HepG2 (cell line): ENCODE measurements around the gene FAM187B. TPM values are rescaled to one million over a fixed set of nuclear protein-coding genes. Genes with fewer than 3 reads are reported as not detected.

ENCODE experiments used
- ATAC-seq: fragments of 200-7000 bp; cut with Tn5 transposase; 3 replicates; pipeline ENCODE4 v1.9.1; 2020; ENCODE audit warnings: mild to moderate bottlenecking, moderate library complexity
- BruUV-seq: library from RNA; stranded (reverse); fragments of 400-500 nt; replicated peaks from 2 replicates; lab custom pipeline; 2021; lab: Mats Ljungman, UMichigan
- CTCF ChIA-PET: fragments of 300-600 bp; formaldehyde crosslinking; extraction: SDS; loops from one replicate; lab custom pipeline; 2021; ENCODE audit warnings: low total read pairs, inconsistent platforms, low intra/inter-chr PET ratio; lab: Yijun Ruan, JAX
- POLR2A ChIA-PET: fragments of 350-600 bp; sonication (Branson Sonifier 250); formaldehyde crosslinking; loops from one replicate; lab custom pipeline; 2020; ENCODE audit warnings: antibody characterized with exemption, inconsistent platforms; lab: Yijun Ruan, JAX
- DNase-seq: peaks from one replicate; pipeline ENCODE4 v3.0.0-alpha.2; 2015; ENCODE audit warnings: low spot score
- FAIRE-seq: peaks from 3 replicates; lab custom pipeline; 2011; peaks lifted over from hg19 to GRCh38; lab: Jason Lieb, UNC
- H2AFZ ChIP-seq: one replicate; pipeline ENCODE4 v1.6.1; 2011; ENCODE audit warnings: low read length, inconsistent platforms
- H3K27ac ChIP-seq: fragments of 300-600 bp; 3 replicates; pipeline ENCODE4 v1.8.0; 2011; ENCODE audit warnings: mixed run types, mild to moderate bottlenecking, mixed read lengths, low read length, inconsistent platforms; ENCODE audit not compliant: insufficient read depth; ENCODE audit errors: extremely low read length
- H3K27me3 ChIP-seq, 2 experiments: fragments of 200-600 bp in 1 of 2; 2 replicates in 1 of 2; 3 replicates in 1 of 2; pipeline versions ENCODE4 v1.6.0 to v1.8.0; 2011; ENCODE audit warnings: low read length in 2 of 2, mild to moderate bottlenecking in 2 of 2, moderate library complexity in 2 of 2, inconsistent platforms in 1 of 2; ENCODE audit not compliant: insufficient read depth in 2 of 2, control insufficient read depth in 1 of 2
- H3K36me3 ChIP-seq, 2 experiments: fragments of 200-600 bp in 1 of 2; replicated peaks in 1 of 2; 2 replicates in 1 of 2; 3 replicates in 1 of 2; pipeline versions ENCODE4 v1.5.1 to v1.8.0; 2011; ENCODE audit warnings: low read length in 2 of 2, inconsistent platforms in 1 of 2; ENCODE audit not compliant: insufficient read depth in 2 of 2, control insufficient read depth in 1 of 2
- H3K4me1 ChIP-seq: 2 replicates; pipeline ENCODE4 v1.5.1; 2012; ENCODE audit warnings: low read length, inconsistent platforms; ENCODE audit not compliant: insufficient read depth
- H3K4me2 ChIP-seq: 2 replicates; pipeline ENCODE4 v1.6.0; 2011; ENCODE audit warnings: low read depth, low read length, inconsistent platforms
- H3K4me3 ChIP-seq, 3 experiments: fragments of 200-600 bp in 1 of 3; sonication (generic), shearing (Covaris generic) in 1 of 3; replicated peaks in 1 of 3; 2 replicates each; pipeline ENCODE4 v1.5.1; 2011 to 2016; ENCODE audit warnings: low read length in 3 of 3, inconsistent platforms in 2 of 3, low read depth in 2 of 3, mild to moderate bottlenecking in 2 of 3, control low read depth in 1 of 3, mixed read lengths in 1 of 3; ENCODE audit not compliant: insufficient read depth in 1 of 3
- H3K79me2 ChIP-seq: one replicate; pipeline ENCODE4 v1.6.1; 2011; ENCODE audit warnings: low read length, inconsistent platforms; ENCODE audit not compliant: insufficient read depth
- H3K9ac ChIP-seq: 2 replicates; pipeline ENCODE4 v1.6.0; 2011; ENCODE audit warnings: mild to moderate bottlenecking, low read depth, low read length, inconsistent platforms; ENCODE audit not compliant: insufficient read depth
- H3K9me3 ChIP-seq: 2 replicates; pipeline ENCODE4 v1.5.1; 2012; ENCODE audit warnings: mild to moderate bottlenecking, low read length
- H4K20me1 ChIP-seq: 2 replicates; pipeline ENCODE4 v1.6.0; 2011; ENCODE audit warnings: inconsistent platforms, mild to moderate bottlenecking, low read length, moderate library complexity; ENCODE audit not compliant: insufficient read depth
- ATRX ChIP-seq: sonication (generic); formaldehyde crosslinking; IDR thresholded peaks from 2 replicates; pipeline ENCODE4 v1.4.0; 2020; ENCODE audit warnings: missing genetic modification reagents, borderline replicate concordance
- GABPA ChIP-seq, 2 experiments: IDR thresholded peaks; 2 replicates each; pipeline ENCODE4 v1.6.1; 2011 to 2016; ENCODE audit warnings: low read depth in 2 of 2, low read length in 1 of 2, missing biosample characterization in 1 of 2, missing genetic modification characterization in 1 of 2
- GTF3A ChIP-seq: sonication (generic); formaldehyde crosslinking; conservative IDR thresholded peaks from 2 replicates; pipeline ENCODE4 v1.4.0; 2020; ENCODE audit warnings: mild to moderate bottlenecking, missing genetic modification reagents
- JUND ChIP-seq: sonication (generic); formaldehyde crosslinking; IDR thresholded peaks from 2 replicates; pipeline ENCODE4 v1.8.0; 2022; ENCODE audit warnings: mild to moderate bottlenecking, missing genetic modification reagents
- MEF2D ChIP-seq: sonication (generic); formaldehyde crosslinking; IDR thresholded peaks from 2 replicates; pipeline ENCODE4 v1.5.1; 2020; ENCODE audit warnings: mild to moderate bottlenecking, missing genetic modification reagents
- NR2F2 ChIP-seq: IDR thresholded peaks from 2 replicates; pipeline ENCODE4 v1.6.1; 2012; ENCODE audit warnings: low read depth, inconsistent platforms, borderline replicate concordance
- PTBP1 ChIP-seq: fragments of 200-400 bp; formaldehyde crosslinking; IDR thresholded peaks from 2 replicates; pipeline ENCODE4 v1.6.1; 2018; ENCODE audit warnings: low read length, low read depth; ENCODE audit not compliant: poor library complexity, severe bottlenecking
- REXO4 ChIP-seq: sonication (generic); formaldehyde crosslinking; IDR thresholded peaks from 2 replicates; pipeline ENCODE4 v1.8.0; 2022; ENCODE audit warnings: missing genetic modification reagents, mild to moderate bottlenecking, borderline replicate concordance
- SIN3A ChIP-seq: IDR thresholded peaks from 2 replicates; pipeline ENCODE4 v1.6.1; 2011; ENCODE audit warnings: low read depth, mild to moderate bottlenecking, control low read depth, low read length, borderline replicate concordance
- THYN1 ChIP-seq: sonication (generic); formaldehyde crosslinking; IDR thresholded peaks from 2 replicates; pipeline ENCODE4 v1.8.1; 2023; ENCODE audit warnings: low read depth, mild to moderate bottlenecking, moderate library complexity, missing genetic modification reagents, borderline replicate concordance
- WIZ ChIP-seq: sonication (generic); formaldehyde crosslinking; IDR thresholded peaks from 2 replicates; pipeline ENCODE4 v1.5.1; 2020; ENCODE audit warnings: mild to moderate bottlenecking, missing genetic modification reagents
- ZFP36 ChIP-seq: fragments of 150-350 bp; IDR thresholded peaks from 2 replicates; pipeline ENCODE4 v1.6.1; 2018; ENCODE audit warnings: borderline replicate concordance, low read length, low read depth; ENCODE audit not compliant: partially characterized antibody
- ZNF446 ChIP-seq: sonication (generic); formaldehyde crosslinking; IDR thresholded peaks from 2 replicates; pipeline ENCODE4 v1.5.0; 2020; ENCODE audit warnings: mild to moderate bottlenecking, missing genetic modification reagents
- ZNF547 ChIP-seq: sonication (generic); formaldehyde crosslinking; IDR thresholded peaks from 2 replicates; pipeline ENCODE4 v1.5.1; 2020; ENCODE audit warnings: mild to moderate bottlenecking, missing genetic modification reagents
- ZNF567 ChIP-seq: sonication (generic); formaldehyde crosslinking; IDR thresholded peaks from 2 replicates; pipeline ENCODE4 v1.8.1; 2023; ENCODE audit warnings: mild to moderate bottlenecking, missing genetic modification reagents, borderline replicate concordance
- ZNF709 ChIP-seq: sonication (generic); formaldehyde crosslinking; IDR thresholded peaks from 2 replicates; pipeline ENCODE4 v1.5.0; 2020; ENCODE audit warnings: mild to moderate bottlenecking, missing genetic modification reagents
- WGBS: methylation state at CpG from one replicate; pipeline ENCODE4 v1.1.6; 2017; ENCODE audit warnings: low lambda C conversion rate; 5-methylcytosine and 5-hydroxymethylcytosine counted together
- in situ Hi-C: cut with HindIII; loops from 2 replicates; pipeline ENCODE4 v1.10.0; 2017; ENCODE audit warnings: low pct_unique_long_range_greater_than_20kb; ENCODE audit not compliant: extremely low pct_ligation_motif_present
- intact Hi-C: fragments of 100-400 bp; cut with micrococcal nuclease; formaldehyde crosslinking; loops from one replicate; pipeline ENCODE4 v1.10.0; 2022; ENCODE audit not compliant: unreplicated experiment
- polyA plus RNA-seq, 8 experiments: library from polyadenylated mRNA; depleted of rRNA in 3 of 8; stranded (reverse) in 7 of 8; unstranded in 1 of 8; fragments of >200 nt; fragmentation: Illumina TruSeq in 4 of 8; extraction: Trizol in 4 of 8; gene quantifications; 2 replicates each; pipeline versions ENCODE4 v1.2.1 to v1.2.3, GENCODE V29; 2011 to 2016; ENCODE audit warnings: low read depth in 4 of 8, missing spikeins in 1 of 8, mixed read lengths in 1 of 8; ENCODE audit not compliant: insufficient read depth in 1 of 8
- total RNA-seq, 5 experiments: library from RNA; depleted of rRNA; stranded (reverse); fragments of >200 nt; fragmentation: Illumina TruSeq; extraction: Trizol; gene quantifications; 2 replicates each; pipeline ENCODE4 v1.2.3, GENCODE V29; 2016; ENCODE audit warnings: low read depth in 1 of 5
- TF ChIP-seq, protein P1 (sequence below): sonication (generic); formaldehyde crosslinking; conservative IDR thresholded peaks from 2 replicates; pipeline ENCODE4 v1.4.0; 2020; ENCODE audit warnings: missing genetic modification reagents
- TF ChIP-seq, protein P2 (sequence below): sonication (generic); formaldehyde crosslinking; IDR thresholded peaks from 2 replicates; pipeline ENCODE4 v1.8.1; 2023; ENCODE audit warnings: mild to moderate bottlenecking, moderate library complexity, missing genetic modification reagents
- TF ChIP-seq, protein P3 (sequence below): sonication (generic); formaldehyde crosslinking; IDR thresholded peaks from 2 replicates; pipeline ENCODE4 v1.4.0; 2020; ENCODE audit warnings: missing genetic modification reagents

Gene FAM187B
- total and polyA plus RNA-seq, 2 of the 13 experiments (the other 11 are each of a cell fraction or from before 2014, with no cell fraction given), result not detected

DNA sequence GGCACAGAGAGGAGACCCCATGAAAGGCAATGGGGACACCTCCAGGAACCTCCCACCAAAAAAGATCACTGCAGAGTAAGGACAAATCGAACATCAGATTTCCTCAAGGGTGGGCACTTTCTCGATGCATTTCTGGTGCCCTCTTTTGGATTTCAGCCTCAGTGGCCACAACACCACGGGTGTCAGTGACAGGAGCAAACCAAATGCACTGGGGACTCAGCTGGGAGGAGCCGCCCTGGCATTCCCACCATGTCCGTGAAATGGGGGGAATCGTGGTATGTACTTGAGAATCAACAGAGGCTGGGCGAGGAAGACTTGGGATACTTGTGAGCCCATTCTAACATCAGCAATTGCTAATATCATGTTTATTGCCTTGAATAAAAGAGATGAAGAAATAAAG lies 16.3 kb downstream of the FAM187B start:
- Histone ChIP-seq H3K4me1 (peaks cover 30% of the 10 kb centered on the region), H3K36me3 (no peaks in the 10 kb centered on the region), H4K20me1 (no peaks in the 10 kb centered on the region), H3K4me3 (no peak overlapping the region), H3K4me2 (no peak overlapping the region), H3K9ac (no peak overlapping the region; the same call in 1 of the 2 replicates), H3K79me2 (no peaks in the 10 kb centered on the region), H3K27ac (no peak overlapping the region), H2AFZ (no peak overlapping the region), H3K27me3 (no peaks in the 10 kb centered on the region), H3K9me3 (no peaks in the 10 kb centered on the region)
- DNase-seq (no peak), ATAC-seq (no peak), FAIRE-seq (no peak)
- CTCF ChIA-PET, result no interaction called here
- no TSS peak for BruUV-seq
- TF ChIP-seq ZNF547 (CRISPR knock-in tag) (no peak), ZNF709 (CRISPR knock-in tag) (no peak), SIN3A (no peak), ZNF567 (CRISPR knock-in tag) (no peak), WIZ (no peak), PTBP1 (no peak), REXO4 (CRISPR knock-in tag) (no peak), ATRX (no peak), GTF3A (no peak), ZNF446 (CRISPR knock-in tag) (no peak), JUND (CRISPR knock-in tag) (no peak), ZFP36 (no peak), GABPA (IDR thresholded peaks at IDR 0.05; ENCODE audit: low read depth, low read length) (no peak), GABPA (CRISPR knock-in tag; IDR thresholded peaks at IDR 0.05; ENCODE audit: low read depth) (no peak), THYN1 (CRISPR knock-in tag) (no peak), NR2F2 (no peak), MEF2D (CRISPR knock-in tag) (no peak)
- TF ChIP-seq, protein P1, sequence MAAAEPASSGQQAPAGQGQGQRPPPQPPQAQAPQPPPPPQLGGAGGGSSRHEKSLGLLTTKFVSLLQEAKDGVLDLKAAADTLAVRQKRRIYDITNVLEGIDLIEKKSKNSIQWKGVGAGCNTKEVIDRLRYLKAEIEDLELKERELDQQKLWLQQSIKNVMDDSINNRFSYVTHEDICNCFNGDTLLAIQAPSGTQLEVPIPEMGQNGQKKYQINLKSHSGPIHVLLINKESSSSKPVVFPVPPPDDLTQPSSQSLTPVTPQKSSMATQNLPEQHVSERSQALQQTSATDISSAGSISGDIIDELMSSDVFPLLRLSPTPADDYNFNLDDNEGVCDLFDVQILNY (CRISPR knock-in tag), result no peak
- TF ChIP-seq, protein P2, sequence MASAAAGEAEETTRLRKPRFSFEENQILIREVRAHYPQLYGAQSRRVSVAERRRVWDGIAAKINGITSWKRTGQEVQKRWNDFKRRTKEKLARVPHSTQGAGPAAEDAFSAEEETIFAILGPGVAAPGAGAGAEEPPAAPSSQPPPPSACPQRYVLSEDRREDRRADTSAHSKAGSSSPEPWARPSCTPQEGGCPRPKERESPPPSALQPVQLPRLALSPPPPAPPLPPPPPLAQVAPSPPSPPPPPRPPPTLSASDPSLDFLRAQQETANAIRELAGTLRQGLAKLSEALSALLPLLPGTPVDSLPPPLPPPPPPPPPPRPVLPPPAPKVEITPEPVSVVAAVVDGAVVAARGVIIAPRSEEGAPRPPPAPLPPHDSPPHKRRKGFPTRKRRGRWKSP (CRISPR knock-in tag), result no peak
- TF ChIP-seq, protein P3, sequence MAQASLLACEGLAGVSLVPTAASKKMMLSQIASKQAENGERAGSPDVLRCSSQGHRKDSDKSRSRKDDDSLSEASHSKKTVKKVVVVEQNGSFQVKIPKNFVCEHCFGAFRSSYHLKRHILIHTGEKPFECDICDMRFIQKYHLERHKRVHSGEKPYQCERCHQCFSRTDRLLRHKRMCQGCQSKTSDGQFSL (CRISPR knock-in tag), result no peak
- in situ Hi-C loops (no loop called here), intact Hi-C loops (no loop called here)
- POLR2A ChIA-PET, result no interaction called here
- WGBS, result 59% methylated on average over 6 of the region's 7 CpGs
